ENCODE data around the gene TMEM208. TPM values are rescaled to one million over a fixed set of nuclear protein-coding genes. Genes with fewer than 3 reads are reported as not detected.

TMEM208 gene
- total RNA-seq, 1 experiment from 2014 or later = 44.4 TPM

- Mint-ChIP-seq H3K4me3 (ENCODE audit: unreplicated experiment) (peak overlapping the region; percentile 81), H3K9me3 (ENCODE audit: unreplicated experiment) (no peaks in the 10 kb centered on the region), H3K27me3 (ENCODE audit: insufficient read depth, unreplicated experiment) (peaks cover 18% of the 10 kb centered on the region), H3K36me3 (ENCODE audit: insufficient read depth, unreplicated experiment) (peaks cover 4% of the 10 kb centered on the region), H3K27ac (ENCODE audit: low read depth, unreplicated experiment) (peak overlapping the region; percentile 75), H3K4me1 (ENCODE audit: insufficient read depth, unreplicated experiment) (peaks cover 46% of the 10 kb centered on the region)
- intact Hi-C loops (cut with micrococcal nuclease) = loop anchor here (2.0 kb wide), 2 partner anchors 19 to 47 kb away; partner anchors contain the start of genes ELMO3 and TMEM208
- POLR2A ChIA-PET = interaction anchor here (0.6 to 3.7 kb wide), 29 partner anchors 10 to 1807 kb away, joined by 3 to 45 read pairs (median 3); partner anchors contain the start of genes ATP6V0D1, CES4A, CIAO2B and E2F4
- BruUV-seq (replicated peaks) = no TSS peak
- peak; percentile 89 for DNase-seq (ENCODE audit: unreplicated experiment)
- CTCF ChIA-PET = interaction anchor here (0.5 to 2.0 kb wide), 13 partner anchors 8 to 268 kb away, joined by 3 to 9 read pairs (median 4); partner anchors contain the start of gene TMEM208
- TF ChIP-seq, protein P1, sequence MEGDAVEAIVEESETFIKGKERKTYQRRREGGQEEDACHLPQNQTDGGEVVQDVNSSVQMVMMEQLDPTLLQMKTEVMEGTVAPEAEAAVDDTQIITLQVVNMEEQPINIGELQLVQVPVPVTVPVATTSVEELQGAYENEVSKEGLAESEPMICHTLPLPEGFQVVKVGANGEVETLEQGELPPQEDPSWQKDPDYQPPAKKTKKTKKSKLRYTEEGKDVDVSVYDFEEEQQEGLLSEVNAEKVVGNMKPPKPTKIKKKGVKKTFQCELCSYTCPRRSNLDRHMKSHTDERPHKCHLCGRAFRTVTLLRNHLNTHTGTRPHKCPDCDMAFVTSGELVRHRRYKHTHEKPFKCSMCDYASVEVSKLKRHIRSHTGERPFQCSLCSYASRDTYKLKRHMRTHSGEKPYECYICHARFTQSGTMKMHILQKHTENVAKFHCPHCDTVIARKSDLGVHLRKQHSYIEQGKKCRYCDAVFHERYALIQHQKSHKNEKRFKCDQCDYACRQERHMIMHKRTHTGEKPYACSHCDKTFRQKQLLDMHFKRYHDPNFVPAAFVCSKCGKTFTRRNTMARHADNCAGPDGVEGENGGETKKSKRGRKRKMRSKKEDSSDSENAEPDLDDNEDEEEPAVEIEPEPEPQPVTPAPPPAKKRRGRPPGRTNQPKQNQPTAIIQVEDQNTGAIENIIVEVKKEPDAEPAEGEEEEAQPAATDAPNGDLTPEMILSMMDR (IDR thresholded peaks at IDR 0.05; ENCODE audit: unreplicated experiment) = peak; percentile 40
Measured at GRCh38 chr16:67246081-67246755, 19.3 kb downstream of the TMEM208 start.

DNA sequence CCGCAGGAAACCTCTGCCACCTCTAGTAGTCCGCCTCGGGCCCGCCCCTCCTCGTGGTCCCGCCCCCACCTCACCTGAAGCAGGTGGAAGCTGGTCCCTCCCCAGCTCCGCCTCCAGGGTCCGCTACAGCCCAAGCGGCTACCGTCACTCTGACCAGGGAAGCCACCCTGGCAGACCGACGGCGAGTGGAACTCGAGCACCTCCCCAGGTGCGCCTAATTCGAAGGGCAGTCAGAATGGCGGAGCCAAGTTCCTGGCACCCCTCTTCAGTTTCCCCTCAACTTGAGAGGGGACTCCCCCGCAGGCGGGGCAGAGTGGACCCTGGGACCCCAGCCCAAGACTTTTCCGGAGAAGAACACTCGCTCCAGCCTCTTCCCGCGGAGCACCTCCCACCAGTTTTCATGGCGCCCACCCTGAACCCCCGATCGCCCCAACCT is 19.8 kb downstream of the TMEM208 start:
- no peaks in the 10 kb centered on the region for H3K9me3 Mint-ChIP-seq (ENCODE audit: unreplicated experiment)
- CTCF ChIA-PET = interaction anchor here (0.5 to 2.0 kb wide), 11 partner anchors 9 to 268 kb away, joined by 3 to 9 read pairs (median 5); partner anchors contain the start of gene TMEM208
- BruUV-seq (replicated peaks) = no TSS peak
- peaks cover 41% of the 10 kb centered on the region for H3K4me1 Mint-ChIP-seq (ENCODE audit: insufficient read depth, unreplicated experiment)
- intact Hi-C loops (cut with micrococcal nuclease) = loop anchor here (2.0 kb wide), 2 partner anchors 20 to 48 kb away; partner anchors contain the start of genes ELMO3 and TMEM208
- H3K27ac Mint-ChIP-seq (ENCODE audit: low read depth, unreplicated experiment) = peak overlapping the region; percentile 78
- peak overlapping the region; percentile 81 for H3K4me3 Mint-ChIP-seq (ENCODE audit: unreplicated experiment)
- TF ChIP-seq, protein P1 (IDR thresholded peaks at IDR 0.05; ENCODE audit: unreplicated experiment) = no peak
- POLR2A ChIA-PET = interaction anchor here (0.6 to 3.7 kb wide), 32 partner anchors 8 to 1806 kb away, joined by 3 to 45 read pairs (median 4); partner anchors contain the start of genes ATP6V0D1, CES4A, CIAO2B and E2F4
- DNase-seq (ENCODE audit: unreplicated experiment) = no peak
- H3K36me3 Mint-ChIP-seq (ENCODE audit: insufficient read depth, unreplicated experiment) = no peaks in the 10 kb centered on the region
- peaks cover 18% of the 10 kb centered on the region for H3K27me3 Mint-ChIP-seq (ENCODE audit: insufficient read depth, unreplicated experiment)

DNA sequence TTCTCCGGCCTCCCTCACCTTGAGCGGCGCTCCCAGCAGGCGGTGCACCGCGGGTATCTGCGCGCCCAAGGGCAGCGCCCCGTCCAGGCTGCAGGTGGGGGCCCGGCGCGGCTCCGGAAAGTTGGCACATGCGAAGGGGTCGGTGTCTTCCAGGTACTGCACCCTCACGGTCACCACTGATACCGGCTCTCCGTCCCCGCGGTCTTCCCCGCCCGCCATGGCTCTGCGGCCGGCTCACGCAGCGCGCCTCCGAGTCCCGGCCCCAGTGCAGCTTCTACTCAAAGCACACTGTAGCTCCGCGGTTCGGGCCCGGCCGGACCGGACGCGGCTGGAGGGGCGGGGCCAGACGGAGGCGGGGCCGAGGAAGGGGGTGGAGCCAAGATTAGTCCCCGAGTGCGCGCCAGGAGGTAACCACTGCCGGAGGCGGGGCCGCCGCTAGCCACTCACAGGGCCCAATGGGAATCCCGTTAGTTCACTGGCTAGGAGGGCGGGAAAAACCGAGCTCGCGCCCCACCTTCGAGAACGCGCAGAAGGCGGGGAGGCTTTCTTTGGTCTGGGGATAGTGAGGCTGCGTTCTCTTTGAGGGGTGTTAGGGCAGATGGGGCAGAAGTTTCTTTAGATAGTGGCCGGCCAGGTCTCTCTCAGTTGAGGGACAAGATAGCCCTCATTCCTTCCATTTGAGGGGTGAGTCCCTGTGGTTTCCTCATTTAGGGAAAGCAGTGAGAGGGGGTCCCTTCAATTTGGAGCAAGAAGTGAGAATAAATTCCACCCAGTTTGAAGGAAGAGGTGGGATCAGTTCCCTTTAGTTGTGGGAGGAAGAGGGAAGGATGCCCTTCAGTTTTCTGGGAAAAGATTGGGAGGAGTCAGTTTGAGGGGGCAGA is 20.5 kb downstream of the TMEM208 start, which contains the start of gene FHOD1:
TSS of gene FHOD1 (minus strand) at position 290 of the 881 bp plus-strand sequence. CDS start at position 219, 71 bp downstream.
- no TSS peak for BruUV-seq (replicated peaks)
- peak; percentile 97 for DNase-seq (ENCODE audit: unreplicated experiment)

More for the DNA sequence above, 20.5 kb downstream of the TMEM208 start, which contains the start of gene FHOD1:
- intact Hi-C loops (cut with micrococcal nuclease) = loop anchor here (2.0 kb wide), 2 partner anchors 21 to 49 kb away; partner anchors contain the start of genes ELMO3 and TMEM208
- TF ChIP-seq, protein P1 (IDR thresholded peaks at IDR 0.05; ENCODE audit: unreplicated experiment) = no peak
- Mint-ChIP-seq H3K27ac (ENCODE audit: low read depth, unreplicated experiment) (peak within 1 kb of the TSS; percentile 78), H3K9me3 (ENCODE audit: unreplicated experiment) (no peaks in the 10 kb centered on the region), H3K4me3 (ENCODE audit: unreplicated experiment) (peak within 1 kb of the TSS; percentile 81), H3K4me1 (ENCODE audit: insufficient read depth, unreplicated experiment) (peaks cover 39% of the 10 kb centered on the region), H3K27me3 (ENCODE audit: insufficient read depth, unreplicated experiment) (peaks cover 18% of the 10 kb centered on the region), H3K36me3 (ENCODE audit: insufficient read depth, unreplicated experiment) (no peaks in the 10 kb centered on the region)
- ChIA-PET CTCF (interaction anchor here (0.5 to 2.0 kb wide), 10 partner anchors 8 to 267 kb away, joined by 3 to 9 read pairs (median 4); partner anchors contain the start of gene TMEM208), POLR2A (interaction anchor here (0.6 to 3.7 kb wide), 32 partner anchors 9 to 559 kb away, joined by 3 to 45 read pairs (median 4); partner anchors contain the start of genes ATP6V0D1, CES4A, CIAO2B and E2F4)
